Neural progenitor cell (in vitro differentiated cells): ENCODE results near the gene TMEM126A.

ENCODE experiments used
- CTCF ChIP-seq: fragments of 200-600 bp; sonication (generic); IDR thresholded peaks from 2 replicates; pipeline ENCODE4 v1.5.1; 2017; ENCODE audit warnings: antibody characterized with exemption, mild to moderate bottlenecking
- EZH2phosphoT487 ChIP-seq: fragments of 200-600 bp; sonication (generic); IDR thresholded peaks from 2 replicates; pipeline ENCODE4 v1.6.1; 2017; ENCODE audit warnings: antibody characterized with exemption

GRCh38 chr11:85704967-85705366 is 57.2 kb downstream of the TMEM126A start:
- no peak for TF ChIP-seq CTCF
- TF ChIP-seq EZH2phosphoT487, result no peak
